D341Med (cell line): ENCODE measurements around the gene RGL4.
A peak's percentile ranks its signal among the peaks of the same experiment; 100 is the strongest.
"Not testable (repeated sequence)": the region's sequence is repeated elsewhere in the genome, so short reads cannot be mapped to it uniquely, and the experiment has no call there.

Experiments
- DNase-seq: peaks from one replicate; pipeline ENCODE4 v3.0.0; 2012; ENCODE audit warnings: low spot score

Gene RGL4

GRCh38 chr22:23698094-23698493, 7.3 kb downstream of the RGL4 start:
- DNase-seq = no peak

- DNase-seq = no peak
These were observed 7.9 kb downstream of the RGL4 start for GRCh38 chr22:23698673-23699235.

GRCh38 chr22:23700706-23701105, 9.9 kb downstream of the RGL4 start:
- DNase-seq = no peak

- no peak for DNase-seq
These were observed 13.2 kb downstream of the RGL4 start for GRCh38 chr22:23704062-23704461.

GRCh38 chr22:23704829-23705228, 14.0 kb downstream of the RGL4 start:
- no peak for DNase-seq

- DNase-seq = no peak
These were observed 14.5 kb downstream of the RGL4 start for GRCh38 chr22:23705358-23705757.

GRCh38 chr22:23708270-23708669, 17.5 kb downstream of the RGL4 start:
- DNase-seq = no peak

GRCh38 chr22:23709107-23709506, 18.3 kb downstream of the RGL4 start:
- DNase-seq = no peak

GRCh38 chr22:23712256-23712655, 21.4 kb downstream of the RGL4 start:
- no peak for DNase-seq

- DNase-seq = no peak
These were observed 23.1 kb downstream of the RGL4 start for GRCh38 chr22:23713696-23714595.

- DNase-seq = no peak
These were observed 24.1 kb downstream of the RGL4 start for GRCh38 chr22:23714596-23715578.

- DNase-seq = no peak
These were observed 25.1 kb downstream of the RGL4 start for GRCh38 chr22:23715806-23716375.

GRCh38 chr22:23716811-23717801, 26.3 kb downstream of the RGL4 start:
- peak; percentile 96 for DNase-seq

- no peak for DNase-seq
These were observed 27.8 kb downstream of the RGL4 start for GRCh38 chr22:23718371-23719165.

GRCh38 chr22:23720855-23721254, 30.0 kb downstream of the RGL4 start:
- no peak for DNase-seq

- no peak for DNase-seq
These were observed 31.3 kb downstream of the RGL4 start for GRCh38 chr22:23722160-23722559.

GRCh38 chr22:23722724-23723123, 31.9 kb downstream of the RGL4 start:
- DNase-seq = no peak

GRCh38 chr22:23728108-23728507, 37.3 kb downstream of the RGL4 start:
- not testable (repeated sequence) for DNase-seq

- no peak for DNase-seq
These were observed 46.9 kb downstream of the RGL4 start for GRCh38 chr22:23737696-23738095.
